ENCODE measurements around the gene CBLN3.

Gene CBLN3

GRCh38 chr14:24390701-24391468 lies 38.6 kb downstream of the CBLN3 start:
- Histone ChIP-seq H3K36me3 (ENCODE audit: control insufficient read depth in 2 of 2, insufficient read depth in 1 of 2, low read length in 2 of 2) (no peaks in the 10 kb centered on the region), H3K4me3 (ENCODE audit: low read depth, low read length) (no peak overlapping the region), H3K9me3 (ENCODE audit: control insufficient read depth, insufficient read depth, low read depth, low read length) (no peaks in the 10 kb centered on the region), H3K4me1 (ENCODE audit: control insufficient read depth, insufficient read depth, low read length) (peaks cover 18% of the 10 kb centered on the region), H3K27ac (ENCODE audit: extremely low read depth, low read depth, low read length) (peak overlapping the region; percentile 35; the same call in 1 of the 2 replicates)
- ChIA-PET POLR2A (no interaction called here), CTCF (interaction anchor here (0.7 to 1.4 kb wide), 2 partner anchors 13 to 22 kb away, joined by 3 to 4 read pairs; no protein-coding TSS in a partner anchor)
- TF ChIP-seq PRDM10 (tag by site-specific recombination; IDR thresholded peaks at IDR 0.05) = 0 out of 2 replicates have a peak, but pooled peaks have one; percentile 5
- TF ChIP-seq ZNF585B (tag by site-specific recombination; IDR thresholded peaks at IDR 0.05) = no peak
- no peak for TF ChIP-seq ZNF701 (tag by site-specific recombination; IDR thresholded peaks at IDR 0.05)
- TF ChIP-seq ZNF707 (tag by site-specific recombination; IDR thresholded peaks at IDR 0.05) = peak; percentile 35; the same call in 1 of the 2 replicates
- no peak for TF ChIP-seq ZNF555 (tag by site-specific recombination; conservative IDR thresholded peaks at IDR 0.05)
- TF ChIP-seq ZNF292 (tag by site-specific recombination; IDR thresholded peaks at IDR 0.05; ENCODE audit: borderline replicate concordance, low read depth) = no peak
- no peak for TF ChIP-seq ZBTB7A (tag by site-specific recombination; IDR thresholded peaks at IDR 0.05; ENCODE audit: low read depth)

DNA sequence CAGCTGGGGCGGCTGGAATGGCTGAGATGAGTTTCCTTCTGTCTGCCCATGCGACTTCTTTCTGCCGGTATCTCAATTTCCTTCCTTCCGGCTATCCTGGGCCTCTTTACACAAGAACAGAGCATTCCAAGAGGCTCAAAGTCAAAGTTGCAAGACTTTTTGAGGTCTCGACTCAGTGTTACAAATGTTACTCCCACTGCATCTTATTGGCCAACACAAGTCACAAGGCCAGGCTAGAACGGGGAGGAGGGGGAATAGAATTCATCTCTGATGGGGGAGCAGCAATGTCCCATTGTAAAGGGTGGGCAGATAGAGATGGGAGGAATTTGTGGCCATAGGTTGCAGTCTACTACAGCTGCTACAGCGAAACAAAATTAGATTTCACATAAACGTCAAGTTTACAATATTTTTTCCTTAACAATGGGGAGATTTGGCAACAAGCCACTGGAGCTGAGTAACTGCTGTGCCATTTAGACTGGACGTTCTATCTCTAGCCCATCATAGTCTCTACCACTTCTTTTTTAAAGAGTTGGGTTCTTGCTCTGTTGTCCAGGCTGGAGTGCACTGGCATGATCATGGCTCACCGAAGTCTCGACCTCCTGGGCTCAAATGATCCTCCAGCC lies 40.1 kb downstream of the CBLN3 start:
- Histone ChIP-seq H3K4me3 (ENCODE audit: low read depth, low read length) (no peak overlapping the region), H3K4me1 (ENCODE audit: control insufficient read depth, insufficient read depth, low read length) (peaks cover 18% of the 10 kb centered on the region), H3K27ac (ENCODE audit: extremely low read depth, low read depth, low read length) (peak overlapping the region; percentile 17; the same call in 1 of the 2 replicates), H3K36me3 (ENCODE audit: control insufficient read depth in 2 of 2, insufficient read depth in 1 of 2, low read length in 2 of 2) (no peaks in the 10 kb centered on the region), H3K9me3 (ENCODE audit: control insufficient read depth, insufficient read depth, low read depth, low read length) (no peaks in the 10 kb centered on the region)
- TF ChIP-seq ZNF426 (tag by site-specific recombination; IDR thresholded peaks at IDR 0.05) = no peak
- peak; percentile 74 for TF ChIP-seq PRDM10 (tag by site-specific recombination; IDR thresholded peaks at IDR 0.05)
- POLR2A ChIA-PET = no interaction called here
- CTCF ChIA-PET = no interaction called here

DNA sequence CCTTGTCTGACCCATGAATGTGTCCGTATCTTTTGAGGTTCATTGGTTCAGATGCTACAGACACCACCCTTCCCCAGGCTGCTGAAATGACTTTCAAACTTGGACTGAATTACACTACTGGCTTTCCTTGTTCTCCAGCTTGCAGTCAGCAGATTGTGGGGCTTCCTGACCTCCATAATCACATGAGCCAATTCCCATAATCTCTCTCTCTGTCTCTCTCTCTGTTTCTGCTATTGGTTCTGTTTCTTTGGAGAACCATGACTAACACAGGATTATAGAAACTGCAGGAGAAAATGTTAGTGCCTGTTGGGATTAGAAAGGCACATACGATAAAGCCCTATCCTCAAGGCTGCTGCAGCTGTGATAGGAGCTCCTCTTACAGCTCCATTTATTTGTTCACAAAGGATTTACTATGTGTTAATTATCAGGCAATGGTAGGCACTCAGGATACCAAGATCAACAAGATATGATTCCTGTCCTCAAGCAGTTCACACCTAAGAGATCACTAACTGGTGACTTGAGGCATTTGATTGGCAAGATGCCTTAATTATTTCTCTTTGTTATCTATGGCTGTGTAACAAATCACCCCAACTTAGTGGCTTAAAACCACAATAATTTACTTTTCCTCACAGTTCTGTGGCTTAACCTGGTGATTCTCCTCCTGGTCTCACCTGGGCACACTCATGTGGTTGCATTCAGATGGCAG lies 40.8 kb downstream of the CBLN3 start:
- ChIA-PET CTCF (interaction anchor here (0.6 kb wide), 1 partner anchor 55 kb away, joined by 3 read pairs; no protein-coding TSS in a partner anchor), POLR2A (no interaction called here)
- Histone ChIP-seq H3K36me3 (ENCODE audit: control insufficient read depth in 2 of 2, insufficient read depth in 1 of 2, low read length in 2 of 2) (no peaks in the 10 kb centered on the region), H3K4me1 (ENCODE audit: control insufficient read depth, insufficient read depth, low read length) (peaks cover 17% of the 10 kb centered on the region), H3K27ac (ENCODE audit: extremely low read depth, low read depth, low read length) (peak overlapping the region; percentile 17; the same call in 1 of the 2 replicates), H3K9me3 (ENCODE audit: control insufficient read depth, insufficient read depth, low read depth, low read length) (no peaks in the 10 kb centered on the region), H3K4me3 (ENCODE audit: low read depth, low read length) (no peak overlapping the region)
- no peak for TF ChIP-seq BCL11A (tag by site-specific recombination; IDR thresholded peaks at IDR 0.05; ENCODE audit: low read depth)
- TF ChIP-seq GLIS1 (tag by site-specific recombination; IDR thresholded peaks at IDR 0.05) = no peak
- TF ChIP-seq ATF2 (tag by site-specific recombination; IDR thresholded peaks at IDR 0.05; ENCODE audit: low read depth) = no peak
- TF ChIP-seq ZNF837 (tag by site-specific recombination; IDR thresholded peaks at IDR 0.05) = no peak
- no peak for TF ChIP-seq ZFP69B (tag by site-specific recombination; IDR thresholded peaks at IDR 0.05)
- no peak for TF ChIP-seq ZNF585B (tag by site-specific recombination; IDR thresholded peaks at IDR 0.05)
- TF ChIP-seq, protein P1, sequence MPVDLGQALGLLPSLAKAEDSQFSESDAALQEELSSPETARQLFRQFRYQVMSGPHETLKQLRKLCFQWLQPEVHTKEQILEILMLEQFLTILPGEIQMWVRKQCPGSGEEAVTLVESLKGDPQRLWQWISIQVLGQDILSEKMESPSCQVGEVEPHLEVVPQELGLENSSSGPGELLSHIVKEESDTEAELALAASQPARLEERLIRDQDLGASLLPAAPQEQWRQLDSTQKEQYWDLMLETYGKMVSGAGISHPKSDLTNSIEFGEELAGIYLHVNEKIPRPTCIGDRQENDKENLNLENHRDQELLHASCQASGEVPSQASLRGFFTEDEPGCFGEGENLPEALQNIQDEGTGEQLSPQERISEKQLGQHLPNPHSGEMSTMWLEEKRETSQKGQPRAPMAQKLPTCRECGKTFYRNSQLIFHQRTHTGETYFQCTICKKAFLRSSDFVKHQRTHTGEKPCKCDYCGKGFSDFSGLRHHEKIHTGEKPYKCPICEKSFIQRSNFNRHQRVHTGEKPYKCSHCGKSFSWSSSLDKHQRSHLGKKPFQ (tag by site-specific recombination; IDR thresholded peaks at IDR 0.05) = peak; percentile 91
